ENCODE data around the gene NEU2. TPM values are rescaled to one million over a fixed set of nuclear protein-coding genes. Genes with fewer than 3 reads are reported as not detected.
A peak's percentile ranks its signal among the peaks of the same experiment; 100 is the strongest.

Gene NEU2
- total and polyA plus RNA-seq, 9 of the 15 experiments (the other 6 are each of a cell fraction or from before 2014, with no cell fraction given), result not detected

- Histone ChIP-seq H3K4me1 (replicated peaks in 1 of 2; ENCODE audit: control insufficient read depth in 2 of 2, insufficient read depth in 2 of 2, low read length in 2 of 2) (peaks cover 0 to 10% of the 10 kb centered on the region in 2 experiments; a peak in 3 of 5 replicates), H3K4me3 (no peak overlapping the region), H2AFZ (ENCODE audit: low read depth, low read length) (no peak overlapping the region), H3K9me3 (replicated peaks; ENCODE audit: control insufficient read depth, insufficient read depth, low read depth, low read length) (no peaks in the 10 kb centered on the region), H3K27ac (ENCODE audit: extremely low read depth, low read depth, low read length) (no peak overlapping the region), H3K9me1 (ENCODE audit: control insufficient read depth, insufficient read depth, low read length) (no peaks in the 10 kb centered on the region), H3K36me3 (ENCODE audit: control insufficient read depth, insufficient read depth, low read length) (no peaks in the 10 kb centered on the region), H3K79me2 (ENCODE audit: control insufficient read depth, insufficient read depth, low read length) (no peaks in the 10 kb centered on the region), H3K9ac (ENCODE audit: insufficient read depth in 1 of 2, low read depth in 2 of 2, low read length in 2 of 2) (no peak overlapping the region), H3K27me3 (ENCODE audit: control insufficient read depth in 2 of 2, insufficient read depth in 2 of 2, low read length in 2 of 2) (0 out of 5 replicates have a peak, but pooled peaks cover 0 to 5% of the 10 kb centered on the region in 2 experiments), H4K20me1 (replicated peaks; ENCODE audit: control insufficient read depth, insufficient read depth, low read length) (no peaks in the 10 kb centered on the region), H3K4me2 (ENCODE audit: insufficient read depth, low read length) (no peak overlapping the region)
- ChIA-PET CTCF (ENCODE audit: low intra/inter-chr PET ratio) (no interaction called here), POLR2A (interaction anchor here (0.5 kb wide), 1 partner anchor 312 kb away, joined by 3 read pairs; no protein-coding TSS in a partner anchor)
- FAIRE-seq, result no peak
- no TSS peak for BruUV-seq (replicated peaks)
- in situ Hi-C loops (cut with MboI) (no loop called here), intact Hi-C loops (cut with micrococcal nuclease) (loop anchor here (10.0 kb wide), 2 partner anchors 167 to 417 kb away; no protein-coding TSS in a partner anchor)
- TF ChIP-seq NFIX (CRISPR knock-in tag; IDR thresholded peaks at IDR 0.05; ENCODE audit: low read depth) (peak; percentile 75), MAZ (CRISPR knock-in tag; conservative IDR thresholded peaks at IDR 0.05 in 1 of 2, IDR thresholded peaks at IDR 0.05 in 1 of 2) (no peak), NFIC (IDR thresholded peaks at IDR 0.05) (peak; percentile 98), ZFX (CRISPR knock-in tag; IDR thresholded peaks at IDR 0.05) (no peak), FOSL1 (tag; conservative IDR thresholded peaks at IDR 0.05) (peak; percentile 31; the same call in 1 of the 2 replicates), CREM (IDR thresholded peaks at IDR 0.05; ENCODE audit: low read depth) (0 out of 2 replicates have a peak, but pooled peaks have one; percentile 33)
- 27% methylated on average over 6 of the region's 8 CpGs for WGBS (ENCODE audit: insufficient coverage, low coverage, missing lambda C conversion rate)
- ATAC-seq, result peak; percentile 77
- DNase-seq (ENCODE audit: extremely low read depth in 1 of 4, low spot score in 3 of 4), result peak in 3 of 4 experiments; percentile 15 to 57 (median 44)
Observed at GRCh38 chr2:233021771-233022170, 10.7 kb upstream of the NEU2 start.
